NCI-H1694 treated with DMSO at 0.1 percent for 48 hours (cell line): Measurements from ENCODE around the gene RINL.
"Not testable (repeated sequence)": the region's sequence is repeated elsewhere in the genome, so short reads cannot be mapped to it uniquely, and the experiment has no call there.

Experiments used
- DNase-seq: peaks from one replicate; lab custom pipeline; 2025; lab: John Stamatoyannopoulos, UW

The RINL gene

GRCh38 chr19:38834104-38834490, 44.0 kb downstream of the RINL start:
- DNase-seq, result no peak

- no peak for DNase-seq
Measured at GRCh38 chr19:38833092-38833425, 45.0 kb downstream of the RINL start.

- DNase-seq, result no peak
Measured at GRCh38 chr19:38831142-38831605, 46.9 kb downstream of the RINL start.

GRCh38 chr19:38830039-38830733, 47.9 kb downstream of the RINL start:
- no peak for DNase-seq

GRCh38 chr19:38829203-38829602, 48.9 kb downstream of the RINL start:
- not testable (repeated sequence) for DNase-seq

GRCh38 chr19:38826856-38827551, 51.1 kb downstream of the RINL start:
- DNase-seq, result no peak

- DNase-seq, result not testable (repeated sequence)
Measured at GRCh38 chr19:38825936-38826335, 52.1 kb downstream of the RINL start.

GRCh38 chr19:38821230-38821825, 56.7 kb downstream of the RINL start:
- DNase-seq, result not testable (repeated sequence)

GRCh38 chr19:38819231-38819920, 58.7 kb downstream of the RINL start:
- DNase-seq, result no peak
